ENCODE results near the gene DCLK1. TPM values are rescaled to one million over a fixed set of nuclear protein-coding genes. Genes with fewer than 3 reads are reported as not detected.

DCLK1 gene
- total RNA-seq, 1 experiment from 2014 or later, result not detected

- POLR2A ChIA-PET, result no interaction called here
- intact Hi-C loops (cut with micrococcal nuclease; ENCODE audit: unreplicated experiment), result no loop called here
- no peak for ATAC-seq
These were observed 136.8 kb downstream of the DCLK1 start for GRCh38 chr13:35994131-35994966.

GRCh38 chr13:35993686-35994085, 137.5 kb downstream of the DCLK1 start:
- Histone ChIP-seq H3K4me3 (ENCODE audit: low read depth in 2 of 2, low read length in 2 of 2) (no peak overlapping the region), H3K27me3 (ENCODE audit: control insufficient read depth, insufficient read depth, low read length) (no peaks in the 10 kb centered on the region), H3K9me3 (ENCODE audit: control insufficient read depth, insufficient read depth, low read depth, low read length) (no peaks in the 10 kb centered on the region), H3K36me3 (ENCODE audit: control insufficient read depth, insufficient read depth, low read length) (no peaks in the 10 kb centered on the region), H3K27ac (ENCODE audit: low read length) (no peak overlapping the region), H3K4me1 (ENCODE audit: control insufficient read depth, insufficient read depth, low read length) (no peaks in the 10 kb centered on the region)
- ChIA-PET POLR2A (no interaction called here), CTCF (interaction anchor here (0.6 kb wide), 1 partner anchor 14 kb away, joined by 4 read pairs; no protein-coding TSS in a partner anchor)
- BruUV-seq (replicated peaks), result no TSS peak
- DNase-seq (ENCODE audit: low read depth, low spot score), result no peak
- intact Hi-C loops (cut with micrococcal nuclease; ENCODE audit: unreplicated experiment), result no loop called here
- TF ChIP-seq SIN3A (IDR thresholded peaks at IDR 0.05; ENCODE audit: borderline replicate concordance, insufficient read depth, low read depth, low read length) (no peak), REST (IDR thresholded peaks at IDR 0.05; ENCODE audit: insufficient read depth in 1 of 2, low read depth in 2 of 2, low read length in 1 of 2) (no peak), TCF7L2 (IDR thresholded peaks at IDR 0.05; ENCODE audit: low read depth, low read length) (no peak), CTCF (IDR thresholded peaks at IDR 0.05) (no peak)
- ATAC-seq, result no peak
- in situ Hi-C loops (cut with HindIII; ENCODE audit: low pct_unique_long_range_greater_than_20kb, low sequenced_read_pairs), result no loop called here

More at GRCh38 chr13:35994131-35994966, 136.8 kb downstream of the DCLK1 start:
- Histone ChIP-seq H3K9me3 (ENCODE audit: control insufficient read depth, insufficient read depth, low read depth, low read length) (no peaks in the 10 kb centered on the region), H3K4me3 (ENCODE audit: low read depth in 2 of 2, low read length in 2 of 2) (no peak overlapping the region), H3K27ac (ENCODE audit: low read length) (no peak overlapping the region), H3K4me1 (ENCODE audit: control insufficient read depth, insufficient read depth, low read length) (no peaks in the 10 kb centered on the region), H3K27me3 (ENCODE audit: control insufficient read depth, insufficient read depth, low read length) (no peaks in the 10 kb centered on the region), H3K36me3 (ENCODE audit: control insufficient read depth, insufficient read depth, low read length) (no peaks in the 10 kb centered on the region)
- no TSS peak for BruUV-seq (replicated peaks)
- CTCF ChIA-PET, result interaction anchor here (0.6 kb wide), 1 partner anchor 14 kb away, joined by 4 read pairs; no protein-coding TSS in a partner anchor
- no peak for TF ChIP-seq CTCF (IDR thresholded peaks at IDR 0.05)
- in situ Hi-C loops (cut with HindIII; ENCODE audit: low pct_unique_long_range_greater_than_20kb, low sequenced_read_pairs), result no loop called here
- no peak for DNase-seq (ENCODE audit: low read depth, low spot score)
